HG02610 (cell line): ENCODE results near the gene PACSIN3.
A peak's percentile ranks its signal among the peaks of the same experiment; 100 is the strongest.
"Not testable (repeated sequence)": the region's sequence is repeated elsewhere in the genome, so short reads cannot be mapped to it uniquely, and the experiment has no call there.

Experiments
- ATAC-seq: cut with Tn5 transposase; IDR thresholded peaks from one replicate; pipeline ENCODE4 v1.9.1; 2021; ENCODE audit warnings: mild to moderate bottlenecking, moderate library complexity; ENCODE audit not compliant: unreplicated experiment

Gene PACSIN3

DNA sequence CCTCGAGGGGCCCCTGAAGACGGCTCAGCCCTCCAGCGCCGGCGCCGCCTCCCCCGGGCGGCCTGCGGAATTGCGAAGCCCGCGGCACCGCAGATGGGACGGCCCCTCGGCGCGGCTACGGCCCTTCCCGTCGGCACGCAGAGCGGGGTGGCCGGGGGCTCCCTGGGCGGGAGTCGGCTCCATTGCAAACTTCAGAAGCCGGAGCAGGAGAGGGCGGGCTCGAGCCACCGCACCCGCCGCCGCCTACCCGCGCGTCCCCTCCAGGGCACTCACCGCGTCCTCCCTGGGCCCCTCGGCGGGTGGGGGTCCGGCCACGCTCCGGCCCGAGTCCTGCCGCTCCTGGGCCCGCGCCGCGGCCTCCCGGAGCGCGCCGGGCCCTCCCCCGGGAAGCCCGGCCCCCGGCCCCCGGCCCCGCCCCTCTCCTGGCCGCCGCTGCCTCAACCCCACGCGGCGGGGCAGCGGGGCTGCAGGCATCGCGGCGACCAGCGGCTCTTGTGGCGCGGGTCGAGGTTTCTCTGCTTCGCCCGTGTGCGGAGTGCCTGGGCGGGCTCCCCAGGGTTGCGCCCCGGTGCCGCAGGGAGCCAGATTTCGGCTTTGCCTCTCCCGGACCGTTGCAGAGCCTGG lies at the start of gene PACSIN3:
Gene PACSIN3, minus strand, starts transcription at position 359 of the 624 bp plus-strand sequence. CDS start 3,707 bp downstream, outside the sequence.
- ATAC-seq: peak; percentile 49

DNA sequence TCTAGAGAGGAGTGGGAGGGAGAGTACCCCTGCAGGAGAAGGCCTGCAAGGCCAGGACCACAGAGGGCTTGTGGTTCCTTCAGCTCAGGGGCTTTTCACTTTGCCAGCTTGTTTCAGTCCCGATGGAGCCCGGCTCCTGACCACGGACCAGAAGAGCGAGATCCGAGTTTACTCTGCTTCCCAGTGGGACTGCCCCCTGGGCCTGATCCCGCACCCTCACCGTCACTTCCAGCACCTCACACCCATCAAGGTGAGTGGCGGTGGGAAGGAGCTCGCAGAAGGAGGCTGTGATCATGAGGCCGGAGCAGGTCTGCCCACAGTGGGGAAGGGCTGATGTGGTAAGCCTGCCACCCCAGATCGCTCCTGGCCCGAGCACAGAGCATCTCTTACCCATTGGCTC lies 48.9 kb upstream of the PACSIN3 start:
- ATAC-seq: no peak

- no peak for ATAC-seq
Observed at GRCh38 chr11:47234669-47235100, 48.5 kb upstream of the PACSIN3 start.

- no peak for ATAC-seq
Observed at GRCh38 chr11:47233989-47234668, 47.9 kb upstream of the PACSIN3 start.

DNA sequence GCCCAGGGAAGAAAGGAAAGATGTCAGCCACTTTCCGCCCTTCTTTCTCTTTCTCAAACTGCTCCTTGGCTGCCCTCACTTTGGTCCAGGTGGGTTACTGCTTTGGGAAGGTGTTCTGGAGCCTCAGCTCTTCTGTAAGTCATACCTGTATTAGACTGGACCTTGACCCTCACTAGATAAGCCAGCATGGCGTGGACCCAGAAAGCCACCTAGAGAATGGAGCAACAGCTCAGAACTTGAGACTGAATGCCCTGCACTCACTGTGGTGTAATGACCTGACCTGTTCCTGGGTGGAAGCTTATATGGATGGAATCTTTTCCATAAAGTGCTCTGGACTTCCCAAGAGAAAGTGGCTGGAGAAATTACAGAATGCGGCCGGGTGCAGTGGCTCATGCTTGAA lies 46.8 kb upstream of the PACSIN3 start:
- ATAC-seq: no peak

DNA sequence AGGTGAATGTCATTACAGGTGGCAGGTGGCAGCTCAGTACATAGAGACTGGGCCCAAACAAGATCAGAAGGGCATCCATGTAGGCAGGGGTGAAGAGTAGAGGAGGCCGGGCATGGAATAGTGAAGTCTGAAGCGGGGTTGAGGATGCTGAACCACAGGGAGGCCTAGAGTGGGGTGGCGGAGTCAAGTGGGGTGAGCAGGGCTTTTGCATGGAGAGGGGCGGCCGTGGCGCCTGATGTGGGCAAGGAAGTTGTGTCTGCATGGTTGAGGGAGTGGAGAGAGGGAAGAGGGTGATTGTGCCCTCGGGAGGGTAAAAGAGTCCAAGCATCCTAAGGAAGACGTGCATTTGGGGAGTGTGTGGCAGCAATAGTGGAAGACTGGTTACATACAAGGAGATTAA lies 42.9 kb upstream of the PACSIN3 start:
- no peak for ATAC-seq

DNA sequence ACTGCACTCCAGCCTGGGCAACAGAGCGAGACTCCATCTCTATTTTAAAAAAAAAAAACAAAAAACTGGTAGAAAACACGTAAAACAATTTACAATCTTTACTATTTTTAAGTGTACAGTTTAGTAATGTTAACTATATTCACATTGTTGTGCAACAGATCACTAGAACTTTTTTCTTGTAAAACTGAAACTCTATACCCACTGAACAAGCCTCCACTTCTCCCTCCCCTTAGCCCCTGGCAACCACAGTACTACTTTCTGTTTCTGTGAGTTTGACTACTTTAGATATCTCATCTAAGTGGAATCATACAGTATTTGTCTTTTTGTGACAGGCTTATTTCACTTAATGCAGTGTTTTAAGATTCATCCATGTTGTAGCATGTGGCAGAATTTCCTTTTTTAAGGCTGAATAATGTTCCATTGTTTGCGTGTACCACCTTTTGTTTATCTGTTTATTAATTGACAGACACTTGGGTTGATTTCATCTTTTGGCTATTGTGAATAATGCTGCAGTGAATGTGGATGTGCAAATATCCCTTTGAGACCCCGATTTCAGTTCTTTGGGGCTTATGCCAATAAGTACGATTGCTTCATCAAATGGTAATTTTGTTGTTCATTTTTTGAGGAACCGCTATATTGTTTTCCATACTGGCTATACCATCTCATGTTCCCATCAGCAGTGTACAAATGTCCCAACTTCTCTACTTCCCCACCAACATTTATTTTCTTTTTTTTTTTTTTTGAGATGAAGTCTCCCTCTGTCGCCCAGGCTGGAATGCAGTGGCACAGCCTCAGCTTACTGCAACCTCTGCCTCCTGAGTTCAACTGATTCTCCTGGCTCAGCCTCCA lies 39.5 kb upstream of the PACSIN3 start:
- peak; percentile 96 for ATAC-seq

DNA sequence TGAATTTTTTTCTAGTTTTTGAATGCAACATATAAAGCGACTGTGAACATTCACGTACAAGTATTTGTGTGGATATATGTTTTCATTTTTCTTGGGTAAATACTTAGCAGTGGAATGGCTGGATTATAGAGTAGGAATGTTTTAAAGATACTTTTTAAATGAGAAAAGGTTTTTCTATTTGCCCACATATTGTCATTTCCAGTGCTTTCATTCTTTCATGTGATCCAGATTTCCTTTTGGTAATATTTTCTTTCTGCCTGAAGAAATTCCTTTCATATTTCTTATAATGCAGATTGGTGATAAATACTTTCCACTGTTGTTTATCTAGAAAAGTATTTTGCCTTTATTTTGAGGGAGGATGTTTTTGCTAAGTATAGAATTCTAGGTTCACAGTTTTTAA lies 36.5 kb upstream of the PACSIN3 start:
- ATAC-seq: no peak

DNA sequence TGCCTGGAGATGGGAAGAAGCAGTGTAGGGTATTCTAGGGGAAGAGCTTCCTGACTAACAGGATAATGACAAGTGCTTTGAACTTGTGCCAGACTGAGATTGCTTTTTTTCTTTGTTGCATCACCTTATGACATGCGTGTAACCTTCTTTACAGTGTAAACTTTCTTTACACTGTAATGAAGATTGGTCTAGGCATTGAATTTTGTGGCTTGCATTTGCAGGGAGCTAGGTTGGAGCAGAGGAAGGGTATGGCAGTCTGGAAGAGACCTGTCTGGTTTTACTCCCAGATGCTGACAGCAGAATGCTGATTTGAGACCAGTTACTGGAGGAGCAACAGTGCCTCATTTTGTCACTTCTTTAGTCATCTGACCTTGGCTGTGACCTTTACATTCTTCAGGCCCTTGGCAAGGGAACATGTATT lies 34.2 kb upstream of the PACSIN3 start:
- no peak for ATAC-seq

GRCh38 chr11:47216121-47216798 lies 30.0 kb upstream of the PACSIN3 start:
- ATAC-seq: peak; percentile 45

DNA sequence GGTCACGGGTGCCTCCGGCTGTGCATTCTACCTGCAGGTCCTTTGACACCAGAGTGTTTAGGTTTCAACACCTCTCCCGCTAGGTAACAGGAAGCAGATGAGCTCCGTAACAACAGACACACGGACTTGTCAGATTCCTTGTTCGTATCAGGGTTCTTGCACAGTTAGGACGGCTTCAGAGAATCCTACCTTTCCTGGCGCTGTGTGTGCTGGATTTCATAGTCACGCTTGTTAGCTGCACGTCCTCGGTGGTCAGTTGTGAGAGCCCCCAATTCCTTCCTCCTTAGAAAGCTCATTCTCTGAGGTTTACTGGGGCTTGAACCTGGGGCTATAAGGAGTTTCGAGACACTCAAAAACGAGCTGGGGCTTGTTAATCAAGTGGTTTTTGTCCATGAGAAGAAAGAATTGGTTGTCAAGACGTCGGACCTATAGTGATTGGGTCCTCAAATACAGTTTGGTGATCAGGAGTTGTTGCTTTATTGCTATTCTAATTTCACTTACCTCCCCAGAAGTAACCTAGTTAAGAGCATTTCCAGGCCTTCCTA lies 29.2 kb upstream of the PACSIN3 start:
- no peak for ATAC-seq

GRCh38 chr11:47213950-47214565 lies 27.8 kb upstream of the PACSIN3 start:
- peak; percentile 39 for ATAC-seq

GRCh38 chr11:47212938-47213337 lies 26.7 kb upstream of the PACSIN3 start:
- ATAC-seq: no peak

GRCh38 chr11:47208628-47209027 lies 22.4 kb upstream of the PACSIN3 start:
- no peak for ATAC-seq

- not testable (repeated sequence) for ATAC-seq
Observed at GRCh38 chr11:47208008-47208552, 21.8 kb upstream of the PACSIN3 start.

- ATAC-seq: no peak
Observed at GRCh38 chr11:47207459-47207858, 21.2 kb upstream of the PACSIN3 start.

- ATAC-seq: not testable (repeated sequence)
Observed at GRCh38 chr11:47206577-47206976, 20.3 kb upstream of the PACSIN3 start.

- ATAC-seq: no peak
Observed at GRCh38 chr11:47204637-47204989, 18.4 kb upstream of the PACSIN3 start.

GRCh38 chr11:47202576-47202975 lies 16.3 kb upstream of the PACSIN3 start:
- ATAC-seq: no peak

GRCh38 chr11:47201015-47201414 lies 14.8 kb upstream of the PACSIN3 start:
- ATAC-seq: no peak
